Peyer's patch (tissue), 4 donors: ENCODE results near the gene AP2A2. TPM values are rescaled to one million over a fixed set of nuclear protein-coding genes. Genes with fewer than 3 reads are reported as not detected.

ENCODE experiments used
- DNase-seq, 3 donors: peaks; one replicate each; pipeline ENCODE4 v3.0.0-alpha.2; 2017 to 2019
- H3K27ac ChIP-seq, 4 donors: fragments of 200-600 bp; sonication (generic); one replicate each; pipeline ENCODE4 v1.5.1; 2016 to 2019
- H3K27me3 ChIP-seq, 2 donors: fragments of 200-600 bp; sonication (generic); one replicate each; pipeline ENCODE4 v1.5.1; 2019
- H3K36me3 ChIP-seq, 3 donors: fragments of 200-600 bp; sonication (generic); one replicate each; pipeline ENCODE4 v1.5.1; 2016 to 2019
- H3K4me1 ChIP-seq, 4 donors: fragments of 200-600 bp; sonication (generic); one replicate each; pipeline ENCODE4 v1.5.1; 2016 to 2019
- H3K4me3 ChIP-seq, 4 donors: fragments of 200-600 bp; sonication (generic); 1 replicate in 3 of 4; 2 replicates in 1 of 4; pipeline ENCODE4 v1.5.1; 2016 to 2019; ENCODE audit warnings: mild to moderate bottlenecking in 1 of 4
- H3K9me3 ChIP-seq, 4 donors: fragments of 200-600 bp; sonication (generic); one replicate each; pipeline ENCODE4 v1.5.1; 2016 to 2019; ENCODE audit warnings: mild to moderate bottlenecking in 1 of 4
- CTCF ChIP-seq, 6 experiments: fragments of 450-650 bp in 4 of 6; fragments of 200-600 bp in 2 of 6; sonication (generic) in 1 of 6; IDR thresholded peaks; one replicate each; pipeline ENCODE4 v1.5.1; 2017 to 2019; ENCODE audit warnings: antibody characterized with exemption in 6 of 6, mild to moderate bottlenecking in 3 of 6, moderate library complexity in 1 of 6
- POLR2A ChIP-seq, 2 donors: fragments of 450-650 bp; IDR thresholded peaks; one replicate each; pipeline ENCODE4 v1.5.1; 2017; ENCODE audit warnings: antibody characterized with exemption in 2 of 2, mild to moderate bottlenecking in 2 of 2, moderate library complexity in 2 of 2
- total RNA-seq, 4 donors: library from RNA; depleted of rRNA; stranded (reverse); fragments of >200 nt; gene quantifications; one replicate each; pipeline ENCODE4 v1.1.0, GENCODE V29; 2016

The AP2A2 gene
- total RNA-seq, 4 donors from 2014 or later, result 103 to 383 (median 136) TPM

- Histone ChIP-seq H3K27ac (no peak overlapping the region), H3K4me3 (no peak overlapping the region), H3K4me1 (no peaks in the 10 kb centered on the region), H3K9me3 (no peaks in the 10 kb centered on the region), H3K36me3 (no peaks in the 10 kb centered on the region), H3K27me3 (no peaks in the 10 kb centered on the region)
- no peak for TF ChIP-seq CTCF (IDR thresholded peaks at IDR 0.05)
- no peak for TF ChIP-seq POLR2A (IDR thresholded peaks at IDR 0.05)
- DNase-seq, result no peak
Observed at GRCh38 chr11:1023811-1024596, 98.3 kb downstream of the AP2A2 start.

GRCh38 chr11:1024597-1025409, 99.1 kb downstream of the AP2A2 start:
- H3K4me1 ChIP-seq, result no peaks in the 10 kb centered on the region
- H3K27ac ChIP-seq, result no peak overlapping the region
- H3K4me3 ChIP-seq, result no peak overlapping the region
- no peaks in the 10 kb centered on the region for H3K36me3 ChIP-seq
- DNase-seq, result no peak
- no peaks in the 10 kb centered on the region for H3K9me3 ChIP-seq
- H3K27me3 ChIP-seq, result no peaks in the 10 kb centered on the region
- no peak for TF ChIP-seq POLR2A (IDR thresholded peaks at IDR 0.05)
- TF ChIP-seq CTCF (IDR thresholded peaks at IDR 0.05), result no peak

GRCh38 chr11:1025410-1026162, 99.9 kb downstream of the AP2A2 start:
- Histone ChIP-seq H3K27ac (no peak overlapping the region), H3K36me3 (no peaks in the 10 kb centered on the region), H3K9me3 (no peaks in the 10 kb centered on the region), H3K4me3 (no peak overlapping the region), H3K27me3 (no peaks in the 10 kb centered on the region), H3K4me1 (no peaks in the 10 kb centered on the region)
- TF ChIP-seq CTCF (IDR thresholded peaks at IDR 0.05), result no peak
- TF ChIP-seq POLR2A (IDR thresholded peaks at IDR 0.05), result no peak
- no peak for DNase-seq

- no peaks in the 10 kb centered on the region for H3K27me3 ChIP-seq
- no peak for DNase-seq
- H3K4me3 ChIP-seq, result no peak overlapping the region
- no peaks in the 10 kb centered on the region for H3K9me3 ChIP-seq
- H3K27ac ChIP-seq, result no peak overlapping the region
- no peaks in the 10 kb centered on the region for H3K36me3 ChIP-seq
- TF ChIP-seq POLR2A (IDR thresholded peaks at IDR 0.05), result no peak
- no peak for TF ChIP-seq CTCF (IDR thresholded peaks at IDR 0.05)
- H3K4me1 ChIP-seq, result no peaks in the 10 kb centered on the region
Observed at GRCh38 chr11:1026163-1026450, 100.4 kb downstream of the AP2A2 start.

- no peaks in the 10 kb centered on the region for H3K9me3 ChIP-seq
- no peak for TF ChIP-seq CTCF (IDR thresholded peaks at IDR 0.05)
- no peak for TF ChIP-seq POLR2A (IDR thresholded peaks at IDR 0.05)
- no peak for DNase-seq
- H3K27me3 ChIP-seq, result no peaks in the 10 kb centered on the region
- H3K4me3 ChIP-seq, result no peak overlapping the region
- H3K27ac ChIP-seq, result no peak overlapping the region
- no peaks in the 10 kb centered on the region for H3K36me3 ChIP-seq
- H3K4me1 ChIP-seq, result no peaks in the 10 kb centered on the region
Observed at GRCh38 chr11:1026641-1027482, 101.2 kb downstream of the AP2A2 start.
